T-helper 2 cell treated with Interferon-gamma antibody and Interleukin-4, amounts not matched to agents 100 ng/mL and 5 ng/mL, for 36 hours (primary cell): ENCODE measurements around the gene FBN2. TPM values are rescaled to one million over a fixed set of nuclear protein-coding genes. Genes with fewer than 3 reads are reported as not detected.

Experiments
- intact Hi-C: fragments of 100-400 bp; cut with micrococcal nuclease; formaldehyde crosslinking; loops from one replicate; pipeline ENCODE4 v1.15.1; 2023
- total RNA-seq: library from RNA; stranded (reverse); gene quantifications from 2 replicates; pipeline ENCODE4 v1.2.3, GENCODE V29; 2022

Gene FBN2
- total RNA-seq: not detected in 2 replicates

DNA sequence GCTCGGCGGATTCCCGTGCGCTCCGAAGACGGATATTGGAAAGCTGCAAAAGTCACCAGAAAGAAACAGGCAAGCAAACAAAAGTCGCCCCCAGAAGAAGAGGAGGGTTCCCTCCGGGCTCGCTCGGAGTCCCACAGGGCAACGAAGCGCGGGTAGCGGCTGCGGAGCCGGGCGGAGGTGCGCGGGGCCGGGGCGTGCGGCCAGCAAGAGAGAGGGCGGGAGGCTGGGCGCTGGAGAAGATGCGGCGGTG is at the start of gene FBN2:
TSS of gene FBN2 (minus strand) at position 246 of the 250 bp plus-strand sequence. CDS start 642 bp downstream, outside the sequence.
- intact Hi-C loops: no loop called here

DNA sequence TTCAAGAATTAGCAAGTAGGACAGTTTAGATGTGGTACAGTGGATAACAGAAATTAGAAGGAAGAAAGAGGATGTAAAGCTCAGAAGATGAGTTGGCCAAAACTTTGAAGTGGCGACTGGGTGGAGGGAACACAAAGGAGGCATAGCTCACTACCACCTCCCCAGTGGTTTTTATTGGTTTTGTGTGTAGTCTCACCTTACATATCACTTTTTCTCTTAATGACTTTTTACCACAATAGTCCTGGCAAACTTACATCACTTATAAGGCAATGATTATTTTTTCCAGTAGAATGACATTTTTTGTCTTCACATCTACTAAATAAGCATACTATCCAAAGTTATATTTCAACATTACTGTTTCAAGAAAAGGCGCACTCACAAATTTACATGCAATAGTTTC is 49.2 kb upstream of the FBN2 start:
- intact Hi-C loops: no loop called here

DNA sequence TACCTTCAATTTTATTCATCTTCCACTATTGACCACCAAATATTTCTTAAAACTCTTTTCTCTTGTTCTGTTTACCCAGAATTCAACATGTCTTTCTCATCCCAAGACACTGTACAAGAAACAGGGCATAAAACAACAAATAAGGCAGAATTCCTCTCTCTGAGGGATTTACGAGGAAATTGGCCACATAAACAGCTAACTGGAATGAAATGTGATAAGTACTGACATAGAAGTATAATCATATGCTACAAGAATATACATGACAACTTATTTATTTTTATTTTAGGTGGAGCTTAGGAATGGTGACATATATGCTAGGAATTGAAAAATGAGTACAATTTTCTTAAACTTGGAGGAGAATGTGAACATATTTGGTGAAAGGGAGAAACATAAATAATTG is 48.8 kb upstream of the FBN2 start:
- intact Hi-C loops: no loop called here

DNA sequence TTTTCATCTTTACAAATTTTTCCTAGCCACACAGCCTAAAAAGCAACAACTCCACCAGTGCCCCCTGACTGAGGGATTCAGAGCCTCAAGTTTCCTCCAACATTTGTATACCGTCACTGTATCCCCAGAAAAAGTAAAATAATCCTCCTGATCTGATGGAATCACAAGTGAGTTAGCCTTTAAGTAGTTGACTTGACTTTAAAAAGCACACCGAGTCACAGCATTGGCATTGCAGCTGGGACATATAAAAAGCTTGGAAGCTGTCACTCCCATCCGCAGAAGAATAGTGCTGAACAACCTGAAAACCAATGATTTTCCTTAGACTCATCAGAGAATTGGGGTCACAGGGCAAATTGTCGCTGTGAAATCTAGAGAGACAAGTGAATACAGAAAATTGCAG is 41.6 kb upstream of the FBN2 start:
- intact Hi-C loops: no loop called here

DNA sequence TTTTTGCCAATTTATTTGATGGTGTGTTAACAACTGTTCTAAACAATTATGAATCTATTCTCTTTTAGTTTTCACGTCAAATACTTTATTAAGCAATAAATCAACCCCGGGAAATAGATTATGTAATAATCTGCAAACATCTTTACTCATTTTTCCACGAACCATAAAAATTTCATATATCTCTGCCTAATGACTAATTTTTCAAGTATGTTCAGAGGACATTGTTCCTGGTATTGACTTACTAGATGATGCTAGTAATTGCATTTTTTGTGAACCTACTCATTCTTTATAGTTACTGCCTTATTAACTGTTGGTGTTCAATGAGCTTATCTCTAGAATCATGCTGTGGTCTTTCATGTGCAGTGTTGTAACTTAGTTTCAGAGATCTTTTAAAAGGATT is 41.0 kb upstream of the FBN2 start:
- intact Hi-C loops: no loop called here

DNA sequence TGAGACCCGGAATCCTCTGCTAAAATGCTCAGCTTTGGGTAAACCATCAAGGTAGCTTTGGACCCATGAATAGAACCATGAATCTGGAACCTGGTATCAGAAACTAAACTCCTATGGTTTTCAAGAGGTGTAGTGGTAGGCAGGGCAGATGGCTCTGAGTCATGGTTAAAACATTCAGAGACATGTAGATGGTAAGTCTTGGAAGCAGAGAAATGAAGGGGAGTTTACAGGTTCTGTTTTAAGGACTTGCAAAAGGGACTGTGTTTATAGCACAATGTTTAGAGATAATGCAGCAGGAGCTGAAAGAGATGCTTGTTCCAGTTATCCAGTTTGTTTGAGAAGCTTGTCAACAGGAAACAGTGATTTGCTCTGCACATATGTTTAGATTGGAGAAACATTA is 36.0 kb upstream of the FBN2 start:
- intact Hi-C loops: no loop called here

DNA sequence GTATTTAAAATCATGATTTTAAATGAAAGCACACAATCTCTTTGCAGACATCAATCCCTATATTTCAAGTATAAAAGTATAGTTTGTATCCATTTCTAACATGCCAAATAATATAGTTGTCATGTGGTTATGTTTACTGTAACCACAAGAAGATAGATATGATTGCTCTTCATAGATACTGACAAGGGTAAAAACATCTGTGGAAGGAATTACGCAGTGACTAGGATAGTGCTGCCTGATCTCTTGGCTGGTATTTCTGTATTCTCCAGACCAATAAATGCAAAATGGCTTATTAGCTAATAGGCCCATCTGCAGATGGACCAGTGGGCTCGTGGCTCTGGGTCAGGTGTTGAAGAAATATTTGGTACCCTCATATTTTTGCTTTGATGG is 34.9 kb upstream of the FBN2 start:
- intact Hi-C loops: no loop called here

DNA sequence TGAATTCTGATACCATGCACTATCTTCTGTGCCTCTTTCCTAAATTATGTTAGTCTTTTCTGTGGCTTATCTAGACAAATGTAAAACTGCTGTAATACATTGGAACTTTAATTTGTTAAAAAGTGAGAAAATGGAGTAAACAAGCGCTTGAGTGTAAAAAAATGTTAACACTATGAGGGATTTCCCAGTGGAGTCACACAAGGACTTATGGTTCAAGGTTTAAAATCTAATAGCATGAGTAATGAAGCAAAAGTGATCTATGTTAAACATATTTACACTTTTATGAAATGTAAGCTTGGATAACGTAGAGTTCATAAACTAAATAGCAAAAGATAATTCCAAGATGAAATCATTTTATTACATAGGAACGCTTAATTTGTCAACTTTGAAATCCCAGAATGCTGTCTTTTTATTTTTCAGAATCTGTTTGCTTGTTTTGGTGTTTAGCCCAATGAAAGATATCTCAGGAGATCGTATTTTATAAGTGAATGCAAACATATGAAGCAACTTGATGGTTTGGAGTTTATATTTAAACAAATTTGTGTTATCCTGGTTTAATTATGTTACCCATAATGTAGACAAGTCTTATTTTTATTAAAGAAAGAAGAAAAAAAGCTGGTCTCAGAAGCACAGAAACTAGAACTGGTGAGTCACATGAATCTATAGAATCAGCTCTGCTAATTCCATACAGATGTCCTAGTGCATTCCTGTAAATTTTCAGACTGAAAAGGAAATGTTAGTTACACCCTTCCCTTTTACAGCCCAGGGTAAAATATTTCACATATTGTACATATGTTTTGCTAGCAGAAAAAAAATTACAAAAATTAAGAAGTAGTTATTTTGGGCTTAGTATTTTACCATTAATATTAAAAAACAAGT is 34.2 kb upstream of the FBN2 start:
- intact Hi-C loops: no loop called here

DNA sequence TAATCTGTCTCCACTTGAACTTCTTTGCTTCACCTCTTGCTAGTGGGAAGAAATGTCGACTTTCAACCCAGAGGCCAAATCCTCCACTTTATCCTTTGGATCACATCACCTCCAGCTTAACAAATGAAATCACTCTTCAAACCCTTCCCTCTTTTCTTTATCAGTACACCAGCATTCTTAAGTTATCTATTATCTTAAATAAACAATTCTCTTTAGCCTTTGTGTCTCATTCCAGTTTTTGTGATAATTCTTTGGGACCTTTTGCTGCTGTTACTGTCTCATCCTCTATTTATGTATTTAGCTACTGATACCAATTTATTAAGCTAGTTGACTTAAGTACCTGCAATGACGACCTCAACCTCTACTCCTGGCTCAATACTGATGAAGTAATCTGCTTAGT is 28.1 kb upstream of the FBN2 start:
- intact Hi-C loops: no loop called here

DNA sequence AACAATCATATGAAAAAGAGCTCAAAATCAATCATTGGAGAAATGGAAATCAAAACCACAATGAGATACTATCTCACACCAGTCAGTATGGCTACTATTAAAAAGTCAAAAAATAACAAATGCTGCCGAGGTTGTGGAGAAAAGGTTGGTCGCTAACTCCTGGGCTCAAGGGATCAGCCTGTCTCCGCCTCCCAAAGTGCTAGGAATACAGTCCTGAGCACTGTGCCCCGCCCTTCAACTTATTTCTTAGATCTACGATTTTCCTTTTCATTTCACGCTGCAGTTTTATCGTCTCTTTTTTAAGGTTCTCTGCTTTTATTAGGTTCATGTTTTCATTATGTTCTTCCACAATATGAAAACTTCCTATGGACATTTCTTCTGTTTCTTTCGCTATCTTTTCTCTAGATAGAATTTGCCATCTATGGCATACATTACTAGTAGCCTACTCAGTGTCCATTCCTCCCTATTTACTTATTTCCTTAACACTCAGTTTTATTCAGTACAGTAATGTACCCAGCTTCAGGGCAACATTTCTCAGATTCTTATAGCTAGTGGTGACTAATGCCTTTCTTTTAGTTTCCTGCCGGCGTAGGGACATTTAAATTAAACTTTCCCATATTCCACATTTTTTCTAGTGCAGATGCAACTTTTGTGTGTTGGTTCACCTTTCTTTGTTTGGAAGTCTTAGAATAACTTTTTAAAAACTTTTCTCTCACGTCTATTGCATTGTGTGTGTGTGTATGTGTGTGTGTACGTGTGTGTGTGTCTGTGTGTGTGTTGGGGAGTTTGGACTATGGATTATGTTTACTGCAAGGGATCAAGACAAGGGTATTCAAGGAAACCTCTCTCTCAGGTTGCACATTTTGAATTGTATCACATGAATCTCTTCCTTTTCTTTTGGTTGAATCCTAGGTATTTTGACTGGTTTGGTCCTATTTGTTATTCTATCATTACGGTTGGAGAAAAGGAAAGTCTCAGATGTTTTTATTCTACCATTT is 21.6 kb upstream of the FBN2 start:
- intact Hi-C loops: no loop called here

DNA sequence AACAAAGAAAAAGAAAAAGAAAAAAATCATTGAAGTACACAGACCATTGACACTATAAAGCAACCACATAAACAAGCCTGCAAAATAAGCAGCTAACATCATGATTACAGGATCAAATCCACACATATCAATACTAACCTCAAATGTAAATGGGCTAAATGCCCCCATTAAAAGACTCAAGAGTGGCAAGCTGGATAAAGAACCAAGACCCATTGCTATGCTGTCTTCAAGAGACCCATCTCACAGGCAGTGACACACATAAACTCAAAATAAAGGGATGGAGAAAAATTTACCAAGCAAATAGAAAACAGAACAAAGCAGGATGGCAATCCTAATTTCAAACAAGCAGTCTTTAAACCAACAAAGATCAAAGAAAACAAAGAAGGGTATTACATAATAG is 15.7 kb upstream of the FBN2 start:
- intact Hi-C loops: no loop called here

DNA sequence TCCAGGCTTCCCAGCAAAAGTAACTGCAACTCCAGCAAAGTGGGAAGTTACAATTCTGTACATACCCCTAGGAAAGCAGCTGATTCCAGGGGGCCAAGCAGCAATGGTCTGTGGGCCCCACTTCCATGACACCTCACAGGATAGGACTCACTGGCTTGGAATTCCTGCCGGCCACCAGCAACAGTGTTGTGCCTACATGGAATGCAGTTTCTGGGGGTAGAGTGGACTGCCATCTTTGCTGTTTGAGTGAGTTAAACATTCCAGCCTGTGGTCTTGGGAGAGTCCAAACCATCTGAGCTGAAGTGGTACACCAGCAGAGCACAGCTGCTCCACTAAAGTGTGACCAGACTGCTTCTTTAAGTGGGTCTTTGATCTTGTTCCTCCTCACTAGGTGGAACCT is 13.4 kb upstream of the FBN2 start:
- intact Hi-C loops: no loop called here

DNA sequence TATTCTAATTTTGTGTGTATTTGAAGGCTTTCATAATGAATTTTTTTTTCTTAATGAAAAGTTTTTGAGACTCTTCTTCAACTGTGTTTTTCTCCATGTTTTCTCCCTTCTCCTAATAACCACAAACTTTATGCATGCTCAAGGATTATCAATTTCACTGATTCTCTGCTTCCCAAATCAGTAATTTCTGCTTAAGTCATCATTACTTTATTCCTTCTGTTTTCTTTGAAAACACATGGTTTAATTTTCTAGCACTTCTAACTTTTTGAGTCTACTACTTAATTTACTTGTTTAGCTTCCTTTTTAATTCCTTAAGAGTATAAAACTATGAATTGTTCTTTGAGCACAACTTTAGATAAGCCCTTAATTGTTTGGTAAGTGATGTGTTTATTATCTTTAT is 11.5 kb upstream of the FBN2 start:
- intact Hi-C loops: no loop called here

DNA sequence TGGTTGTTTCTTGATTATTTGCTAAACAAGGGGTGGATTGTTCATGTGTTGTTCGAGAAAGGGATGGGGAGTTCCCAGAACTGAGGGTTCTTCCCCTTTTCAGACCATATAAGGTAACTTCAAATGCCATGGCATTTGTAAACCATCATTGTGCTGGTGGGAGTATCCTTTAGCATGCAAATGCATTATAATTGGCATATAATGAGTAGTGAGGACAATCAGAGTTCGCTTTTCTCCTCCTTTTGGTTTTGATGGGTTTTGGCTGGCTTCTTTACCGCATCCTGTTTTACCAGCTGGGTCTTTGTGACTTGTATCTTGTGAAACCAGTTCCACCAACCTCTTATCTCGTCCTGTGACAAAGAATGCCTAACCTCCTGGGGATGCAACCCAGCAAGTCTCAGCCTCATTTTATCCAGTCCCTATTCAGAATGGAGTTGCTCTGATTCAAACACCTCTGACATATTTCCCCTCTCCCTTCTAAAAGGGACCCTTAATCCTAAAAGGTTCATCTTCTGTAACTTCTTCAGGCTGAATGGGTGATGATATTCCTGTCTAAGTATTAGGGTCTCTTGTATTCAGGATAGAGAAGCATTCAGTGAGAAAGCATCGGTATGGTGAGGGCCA is 8.7 kb upstream of the FBN2 start:
- intact Hi-C loops: no loop called here

DNA sequence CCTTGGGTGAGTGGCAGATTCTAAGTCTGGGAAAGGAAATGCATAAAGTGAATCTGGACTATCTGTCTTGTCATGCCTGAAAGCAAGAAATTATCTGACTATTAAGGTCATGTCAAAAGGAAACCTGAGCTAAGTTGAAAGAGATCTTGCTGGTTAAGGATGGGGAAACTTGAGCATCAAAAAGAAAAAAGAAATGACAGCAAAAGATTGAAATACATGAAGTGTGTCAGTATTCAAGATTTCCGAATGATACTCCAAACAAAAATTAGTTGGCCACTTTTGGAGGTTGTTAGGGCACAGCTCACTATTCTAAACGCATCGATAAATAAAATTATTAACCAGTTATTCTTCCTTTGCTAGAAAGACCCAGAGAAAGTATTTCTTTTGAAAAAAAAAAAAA is 3.3 kb upstream of the FBN2 start:
- intact Hi-C loops: no loop called here

DNA sequence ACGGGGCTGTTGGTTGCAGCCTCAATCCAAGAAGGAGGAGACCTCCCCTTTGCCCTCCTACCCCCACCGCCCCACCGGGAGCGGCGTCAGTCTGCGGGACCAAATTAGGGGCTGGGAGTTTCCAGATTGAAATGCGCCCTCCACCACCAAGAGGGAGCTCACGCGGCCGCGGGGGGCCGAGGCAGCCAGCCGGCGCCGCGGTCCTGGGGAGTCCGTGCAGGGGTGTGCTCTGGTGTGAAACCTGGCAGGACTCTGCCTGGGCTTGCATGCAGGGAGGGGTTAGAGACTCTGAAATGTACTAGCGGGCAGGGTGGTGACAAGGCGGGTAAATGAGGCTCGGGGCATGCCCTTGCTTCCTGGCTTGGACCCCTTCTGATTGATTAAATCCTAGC is 989 bp upstream of the FBN2 start:
- intact Hi-C loops: no loop called here

DNA sequence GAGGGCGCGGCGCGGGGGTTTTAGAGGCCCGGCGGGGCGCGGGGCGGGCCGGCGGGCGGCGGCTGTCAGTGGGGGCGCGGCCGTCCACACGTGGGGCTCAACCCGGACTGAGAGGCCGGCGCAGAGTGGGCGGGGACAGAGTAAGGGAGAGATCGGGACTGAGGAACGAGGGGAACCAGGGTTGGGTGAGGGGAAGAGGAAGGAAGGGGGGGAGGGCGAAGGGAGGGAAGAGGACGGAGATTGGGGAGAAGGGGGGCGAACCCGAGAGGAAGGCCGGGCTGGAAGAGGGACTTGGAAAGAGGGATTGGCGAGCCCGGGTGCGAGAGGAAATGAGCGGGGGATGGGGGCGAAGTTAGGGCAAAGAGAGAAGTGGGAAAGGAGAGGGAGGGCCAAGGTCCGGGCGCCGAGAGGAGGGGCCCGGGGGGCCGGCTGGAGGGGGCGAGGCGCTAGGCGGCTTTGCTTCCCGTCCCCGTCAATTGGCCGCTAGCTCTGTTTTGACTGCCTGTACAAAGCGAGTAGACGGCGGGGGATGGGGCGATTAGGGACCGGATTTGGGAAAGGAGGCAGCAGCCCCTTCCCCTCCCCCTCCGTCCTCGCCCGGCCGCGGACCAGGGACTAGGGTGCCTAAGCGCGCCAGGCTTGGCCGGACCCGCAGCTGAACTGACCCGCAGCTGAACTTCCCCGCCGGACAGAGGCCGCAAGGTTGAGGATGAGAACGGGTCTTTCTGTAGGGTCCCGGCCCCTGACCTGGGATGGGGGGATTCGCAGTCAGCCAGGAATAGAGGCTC is 399 bp upstream of the FBN2 start:
- intact Hi-C loops: no loop called here

DNA sequence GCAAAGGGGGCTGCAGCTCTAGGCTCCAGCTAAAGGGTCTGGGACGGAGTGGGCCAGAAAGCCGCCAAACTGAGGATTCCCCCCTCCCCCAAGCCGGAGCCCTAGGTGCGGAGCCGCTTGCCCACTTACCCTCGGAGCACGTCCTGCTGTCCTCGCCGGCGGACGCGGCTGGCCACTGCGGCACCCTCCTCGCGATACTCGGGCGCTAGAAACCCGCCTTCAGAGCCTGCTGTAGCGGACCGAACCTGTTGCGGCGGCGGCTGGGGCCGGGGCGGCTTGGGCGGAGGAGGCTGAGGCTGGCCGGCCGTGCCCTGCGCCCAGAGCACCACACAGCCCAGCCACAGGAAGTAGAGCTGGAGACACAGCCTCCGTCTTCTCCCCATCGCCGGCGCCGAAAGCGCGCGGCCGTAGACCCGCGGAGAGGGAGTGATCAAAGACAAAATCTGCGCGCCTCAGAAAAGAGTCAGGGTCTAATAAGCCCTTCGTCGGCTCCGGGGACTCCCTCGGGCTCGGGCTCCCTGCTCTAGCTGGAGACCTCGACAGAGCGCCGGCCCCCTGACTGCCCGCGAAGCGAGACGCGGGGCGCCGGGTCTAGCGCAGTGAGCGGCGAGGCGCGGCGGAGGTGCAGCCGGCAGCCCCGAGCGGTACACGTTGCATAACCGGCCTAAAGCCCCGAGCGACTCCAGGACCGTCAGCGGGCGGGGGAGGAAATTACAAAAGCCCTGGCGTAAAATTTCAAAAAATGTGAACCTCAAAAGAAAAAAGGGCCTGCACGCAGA is 635 bp downstream of the FBN2 start:
- intact Hi-C loops: no loop called here

DNA sequence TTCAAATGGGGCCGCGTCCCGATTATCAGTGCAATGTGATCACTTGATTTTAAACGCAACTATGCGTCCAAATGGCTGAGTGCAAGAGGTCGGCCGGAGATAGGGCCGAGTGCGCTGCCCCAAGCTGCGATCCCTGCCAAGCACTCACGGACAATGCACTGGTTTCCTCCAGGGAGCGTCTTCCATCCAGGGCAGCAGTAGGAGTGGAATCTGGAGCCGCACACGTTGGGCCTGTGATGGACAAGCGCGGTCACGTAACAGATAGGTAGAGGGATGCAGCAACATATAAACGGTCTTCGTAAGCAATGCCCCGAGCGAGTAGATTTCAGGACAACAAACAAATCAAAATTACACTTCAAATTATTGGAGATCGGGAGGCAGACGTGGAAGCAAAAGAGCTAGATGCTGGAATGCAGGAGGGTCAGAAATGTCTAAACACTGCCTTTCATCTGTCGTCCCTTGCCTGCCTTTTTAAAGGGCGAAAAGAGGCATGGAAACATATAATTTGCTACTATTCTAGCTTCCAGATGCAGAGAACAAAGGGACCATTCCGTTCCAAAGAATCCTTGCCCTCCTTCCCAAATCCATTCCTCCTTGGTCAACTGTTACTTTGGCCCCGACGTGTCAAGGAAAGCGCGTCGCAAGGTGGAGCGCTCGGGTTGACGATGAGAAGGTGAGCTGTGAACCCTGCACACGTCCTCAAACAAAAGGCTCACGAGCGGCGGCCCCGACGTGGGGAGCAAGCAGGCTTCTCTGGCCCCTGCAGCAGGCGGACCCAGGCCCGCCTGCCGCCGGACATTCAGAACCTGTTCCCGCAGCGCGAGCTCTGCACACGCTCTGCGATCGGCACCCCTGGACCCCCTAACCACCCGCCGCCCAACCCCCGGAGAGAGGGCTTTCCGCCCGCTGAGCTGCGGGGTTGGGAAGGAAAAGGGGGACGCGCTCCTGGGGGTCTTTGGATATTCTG is 1.5 kb downstream of the FBN2 start:
- intact Hi-C loops: no loop called here
